Measurements from ENCODE around the gene MFF. TPM values are rescaled to one million over a fixed set of nuclear protein-coding genes. Genes with fewer than 3 reads are reported as not detected.

The MFF gene
- total and polyA plus RNA-seq, 10 of the 15 experiments (the other 5 are each of a cell fraction or from before 2014, with no cell fraction given): 19.6 to 131 (median 106) TPM

- TF ChIP-seq GABPA (IDR thresholded peaks at IDR 0.05; ENCODE audit: low read depth): no peak
- no peak for TF ChIP-seq NR2C1 (IDR thresholded peaks at IDR 0.05)
- TF ChIP-seq CREM (IDR thresholded peaks at IDR 0.05; ENCODE audit: low read depth): no peak
- no peak for TF ChIP-seq IKZF2 (IDR thresholded peaks at IDR 0.05)
- no peak for TF ChIP-seq CHD1 (IDR thresholded peaks at IDR 0.05; ENCODE audit: low read depth, low read length)
- no peak for TF ChIP-seq CHD4 (IDR thresholded peaks at IDR 0.05)
- TF ChIP-seq CEBPB (IDR thresholded peaks at IDR 0.05; ENCODE audit: borderline replicate concordance in 1 of 2, low read depth in 2 of 2, low read length in 2 of 2): no peak
- no peak for TF ChIP-seq ZSCAN29 (IDR thresholded peaks at IDR 0.05)
- TF ChIP-seq HDAC2 (IDR thresholded peaks at IDR 0.05): no peak
- no peak for TF ChIP-seq NFIC (IDR thresholded peaks at IDR 0.05; ENCODE audit: low read depth, low read length)
- SMC1A ChIA-PET (ENCODE audit: uncharacterized antibody, unreplicated experiment): no interaction called here
- no peak overlapping the region for H3K27ac ChIP-seq (ENCODE audit: control insufficient read depth, insufficient read depth)
- no peak overlapping the region for H3K4me2 ChIP-seq (ENCODE audit: control insufficient read depth, insufficient read depth)
- no peaks in the 10 kb centered on the region for H4K20me1 ChIP-seq (ENCODE audit: control insufficient read depth, insufficient read depth)
- CTCF ChIA-PET: interaction anchor here (0.9 kb wide), 1 partner anchor 31 kb away, joined by 4 read pairs; no protein-coding TSS in a partner anchor
- POLR2A ChIA-PET: no interaction called here
- RAD21 ChIA-PET (ENCODE audit: unreplicated experiment): no interaction called here
- H3K36me3 ChIP-seq (ENCODE audit: control insufficient read depth in 2 of 2, insufficient read depth in 2 of 2, low read length in 1 of 2): no peaks in the 10 kb centered on the region
- H3K4me1 ChIP-seq (ENCODE audit: control insufficient read depth, insufficient read depth, low read length): no peaks in the 10 kb centered on the region
- BruUV-seq (replicated peaks): no TSS peak
- H3K4me3 ChIP-seq: no peak overlapping the region
- in situ Hi-C loops (cut with MboI) (no loop called here), intact Hi-C loops (cut with micrococcal nuclease; ENCODE audit: unreplicated experiment) (no loop called here)
- no peaks in the 10 kb centered on the region for H3K27me3 ChIP-seq (replicated peaks in 1 of 2; ENCODE audit: control insufficient read depth in 2 of 2, insufficient read depth in 2 of 2, low read length in 1 of 2)
- ATAC-seq (no peak), FAIRE-seq (no peak), DNase-seq (ENCODE audit: low read depth, low spot score) (no peak)
- H3K79me2 ChIP-seq (ENCODE audit: control insufficient read depth, insufficient read depth, low read length): no peaks in the 10 kb centered on the region
- 97% methylated on average over 2 of the region's 2 CpGs for WGBS (ENCODE audit: insufficient coverage, insufficient replicate concordance, low lambda C conversion rate, missing lambda C conversion rate)
- no peaks in the 10 kb centered on the region; the same call in 2 of the 3 replicates for H3K9me3 ChIP-seq (replicated peaks; ENCODE audit: control insufficient read depth, insufficient read depth, low read length)
- no peak overlapping the region for H3K9ac ChIP-seq (ENCODE audit: control insufficient read depth, insufficient read depth, low read length)
- H2AFZ ChIP-seq (ENCODE audit: control insufficient read depth, low read depth, low read length): no peak overlapping the region
Observed at GRCh38 chr2:227317834-227318233, 7.2 kb upstream of the MFF start.
